ENCODE measurements around the gene SNRNP70. TPM values are rescaled to one million over a fixed set of nuclear protein-coding genes. Genes with fewer than 3 reads are reported as not detected.

The SNRNP70 gene
- total and polyA plus RNA-seq, 2 of the 13 experiments (the other 11 are each of a cell fraction or from before 2014, with no cell fraction given), result 150 to 210 TPM

DNA sequence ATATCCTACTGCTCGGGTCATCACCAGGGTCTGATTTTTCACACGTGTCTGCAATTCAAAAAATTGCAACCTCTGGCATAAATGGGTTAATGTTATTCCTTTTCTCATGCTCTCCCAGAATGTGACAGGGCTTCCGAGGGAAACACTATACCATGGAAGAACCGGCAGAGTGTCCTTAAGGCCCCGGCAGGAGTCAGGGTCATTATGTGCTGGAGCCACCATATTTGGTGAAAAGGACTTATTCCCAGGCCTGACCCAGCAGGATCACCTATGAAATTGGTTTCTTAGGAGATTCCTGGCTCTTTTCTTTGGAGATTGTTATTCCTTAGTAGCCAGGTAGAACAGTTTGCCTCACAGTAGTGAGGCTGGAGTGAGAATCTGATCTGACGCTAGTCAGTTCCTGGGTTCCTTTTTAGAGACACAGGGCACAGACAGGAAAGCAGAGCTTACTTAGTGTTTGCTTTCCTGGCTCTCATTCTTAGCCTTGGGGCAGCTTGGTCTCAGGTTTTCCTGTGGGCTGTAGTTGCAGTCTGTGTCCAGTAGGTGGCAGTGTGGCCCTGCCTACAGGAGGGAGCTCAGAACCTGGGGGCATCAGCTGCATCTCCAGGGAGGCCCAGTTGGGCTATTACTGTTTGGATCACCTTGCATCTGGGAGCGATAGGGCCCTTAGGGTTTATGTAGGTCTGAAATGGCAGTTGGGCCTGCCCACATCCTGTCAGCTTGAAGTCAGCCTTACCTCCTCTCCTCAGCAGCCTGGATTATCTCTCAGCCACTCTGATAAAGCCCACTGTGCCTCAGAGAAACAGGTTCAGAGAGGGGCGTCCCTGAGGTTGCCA, 12.4 kb downstream of the SNRNP70 start (continued):
- no peak for TF ChIP-seq ZNF142 (CRISPR knock-in tag; IDR thresholded peaks at IDR 0.05)
- TF ChIP-seq ZNF205 (CRISPR knock-in tag; IDR thresholded peaks at IDR 0.05), result no peak
- TF ChIP-seq, protein P1, sequence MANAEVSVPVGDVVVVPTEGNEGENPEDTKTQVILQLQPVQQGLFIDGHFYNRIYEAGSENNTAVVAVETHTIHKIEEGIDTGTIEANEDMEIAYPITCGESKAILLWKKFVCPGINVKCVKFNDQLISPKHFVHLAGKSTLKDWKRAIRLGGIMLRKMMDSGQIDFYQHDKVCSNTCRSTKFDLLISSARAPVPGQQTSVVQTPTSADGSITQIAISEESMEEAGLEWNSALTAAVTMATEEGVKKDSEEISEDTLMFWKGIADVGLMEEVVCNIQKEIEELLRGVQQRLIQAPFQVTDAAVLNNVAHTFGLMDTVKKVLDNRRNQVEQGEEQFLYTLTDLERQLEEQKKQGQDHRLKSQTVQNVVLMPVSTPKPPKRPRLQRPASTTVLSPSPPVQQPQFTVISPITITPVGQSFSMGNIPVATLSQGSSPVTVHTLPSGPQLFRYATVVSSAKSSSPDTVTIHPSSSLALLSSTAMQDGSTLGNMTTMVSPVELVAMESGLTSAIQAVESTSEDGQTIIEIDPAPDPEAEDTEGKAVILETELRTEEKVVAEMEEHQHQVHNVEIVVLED (CRISPR knock-in tag; IDR thresholded peaks at IDR 0.05; ENCODE audit: borderline replicate concordance), result no peak
- no peak for TF ChIP-seq JUND (CRISPR knock-in tag; IDR thresholded peaks at IDR 0.05)
- no peak for TF ChIP-seq PAX8 (CRISPR knock-in tag; IDR thresholded peaks at IDR 0.05; ENCODE audit: borderline replicate concordance)
- TF ChIP-seq ZNF230 (CRISPR knock-in tag; IDR thresholded peaks at IDR 0.05), result no peak
- TF ChIP-seq ZNF577 (CRISPR knock-in tag; IDR thresholded peaks at IDR 0.05; ENCODE audit: borderline replicate concordance, low read depth), result no peak
- TF ChIP-seq ZNF782 (CRISPR knock-in tag; IDR thresholded peaks at IDR 0.05; ENCODE audit: borderline replicate concordance), result no peak
- TF ChIP-seq SATB2 (CRISPR knock-in tag; IDR thresholded peaks at IDR 0.05), result no peak
- TF ChIP-seq SMAD3 (CRISPR knock-in tag; IDR thresholded peaks at IDR 0.05), result 0 out of 2 replicates have a peak, but pooled peaks have one; percentile 18
- TF ChIP-seq POLR2AphosphoS5 (IDR thresholded peaks at IDR 0.05; ENCODE audit: low read depth, low read length), result no peak
- no peak for TF ChIP-seq EP300 (IDR thresholded peaks at IDR 0.05; ENCODE audit: low read depth in 2 of 2, low read length in 2 of 2)
- TF ChIP-seq EP300 (CRISPR knock-in tag; IDR thresholded peaks at IDR 0.05; ENCODE audit: borderline replicate concordance), result no peak
- no peak for TF ChIP-seq MBD4 (IDR thresholded peaks at IDR 0.05; ENCODE audit: borderline replicate concordance, low read length)
- no peak for TF ChIP-seq CEBPZ (IDR thresholded peaks at IDR 0.05; ENCODE audit: low read length)
- TF ChIP-seq, protein P2, sequence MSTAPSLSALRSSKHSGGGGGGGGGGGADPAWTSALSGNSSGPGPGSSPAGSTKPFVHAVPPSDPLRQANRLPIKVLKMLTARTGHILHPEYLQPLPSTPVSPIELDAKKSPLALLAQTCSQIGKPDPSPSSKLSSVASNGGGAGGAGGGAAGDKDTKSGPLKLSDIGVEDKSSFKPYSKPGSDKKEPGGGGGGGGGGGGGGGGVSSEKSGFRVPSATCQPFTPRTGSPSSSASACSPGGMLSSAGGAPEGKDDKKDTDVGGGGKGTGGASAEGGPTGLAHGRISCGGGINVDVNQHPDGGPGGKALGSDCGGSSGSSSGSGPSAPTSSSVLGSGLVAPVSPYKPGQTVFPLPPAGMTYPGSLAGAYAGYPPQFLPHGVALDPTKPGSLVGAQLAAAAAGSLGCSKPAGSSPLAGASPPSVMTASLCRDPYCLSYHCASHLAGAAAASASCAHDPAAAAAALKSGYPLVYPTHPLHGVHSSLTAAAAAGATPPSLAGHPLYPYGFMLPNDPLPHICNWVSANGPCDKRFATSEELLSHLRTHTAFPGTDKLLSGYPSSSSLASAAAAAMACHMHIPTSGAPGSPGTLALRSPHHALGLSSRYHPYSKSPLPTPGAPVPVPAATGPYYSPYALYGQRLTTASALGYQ (CRISPR knock-in tag; IDR thresholded peaks at IDR 0.05), result no peak
